WTC11 (cell line): ENCODE data around the gene HHIPL1. TPM values are rescaled to one million over a fixed set of nuclear protein-coding genes. Genes with fewer than 3 reads are reported as not detected.
A peak's percentile ranks its signal among the peaks of the same experiment; 100 is the strongest.

Source experiments
- ATAC-seq: fragments of 200-7000 bp; cut with Tn5 transposase; 2 replicates; pipeline ENCODE4 v1.10.0; 2021; ENCODE audit warnings: mild to moderate bottlenecking, moderate library complexity
- CTCF ChIA-PET: fragments of 300-600 bp; sonication (Branson Sonifier 250); formaldehyde crosslinking; loops from one replicate; lab custom pipeline; 2021; ENCODE audit warnings: antibody characterized with exemption; lab: Charles Lee
- POLR2A ChIA-PET: fragments of 350-600 bp; sonication (Branson Sonifier 250); formaldehyde crosslinking; loops from one replicate; lab custom pipeline; 2021; ENCODE audit warnings: antibody characterized with exemption; lab: Charles Lee
- DNase-seq: peaks from one replicate; pipeline ENCODE4 v3.0.0; 2021; ENCODE audit warnings: low spot score
- H3K27ac Mint-ChIP-seq: 2 replicates; pipeline ENCODE4 v1.8.0; 2021; ENCODE audit warnings: mixed read lengths
- H3K27me3 Mint-ChIP-seq: 2 replicates; pipeline ENCODE4 v1.8.0; 2021; ENCODE audit warnings: low read depth, mild to moderate bottlenecking, moderate library complexity, mixed read lengths
- H3K36me3 Mint-ChIP-seq: 2 replicates; pipeline ENCODE4 v1.8.0; 2021; ENCODE audit warnings: mixed read lengths
- H3K4me1 Mint-ChIP-seq: 2 replicates; pipeline ENCODE4 v1.8.0; 2022; ENCODE audit warnings: mixed read lengths
- H3K4me3 Mint-ChIP-seq: 2 replicates; pipeline ENCODE4 v1.8.0; 2021; ENCODE audit warnings: mild to moderate bottlenecking, moderate library complexity, mixed read lengths
- H3K9me3 Mint-ChIP-seq: 2 replicates; pipeline ENCODE4 v1.8.0; 2021; ENCODE audit warnings: mixed read lengths
- ATF3 ChIP-seq: sonication (generic); formaldehyde crosslinking; conservative IDR thresholded peaks from 2 replicates; pipeline ENCODE4 v1.8.1; 2022; ENCODE audit warnings: mild to moderate bottlenecking, missing genetic modification reagents
- CDX4 ChIP-seq: fragments of 250-450 bp; sonication (Bioruptor Pico); IDR thresholded peaks from 2 replicates; pipeline ENCODE4 v1.9.0; 2021; ENCODE audit warnings: moderate library complexity, mild to moderate bottlenecking, inconsistent platforms, borderline replicate concordance
- ELF4 ChIP-seq: sonication (generic); formaldehyde crosslinking; IDR thresholded peaks from 2 replicates; pipeline ENCODE4 v1.8.1; 2022; ENCODE audit warnings: low read depth, mild to moderate bottlenecking, moderate library complexity, missing genetic modification reagents
- ETV6 ChIP-seq: sonication (generic); formaldehyde crosslinking; IDR thresholded peaks from 2 replicates; pipeline ENCODE4 v1.8.1; 2022; ENCODE audit warnings: mild to moderate bottlenecking, missing genetic modification reagents
- FOXJ3 ChIP-seq: sonication (generic); formaldehyde crosslinking; IDR thresholded peaks from 2 replicates; pipeline ENCODE4 v1.9.0; 2021; ENCODE audit warnings: missing genetic modification reagents, mild to moderate bottlenecking, borderline replicate concordance
- FOXK1 ChIP-seq: sonication (generic); formaldehyde crosslinking; IDR thresholded peaks from 2 replicates; pipeline ENCODE4 v1.8.0; 2022; ENCODE audit warnings: mild to moderate bottlenecking, moderate library complexity, missing genetic modification reagents
- FOXP1 ChIP-seq: sonication (generic); formaldehyde crosslinking; IDR thresholded peaks from 2 replicates; pipeline ENCODE4 v1.8.0; 2022; ENCODE audit warnings: missing genetic modification reagents, mild to moderate bottlenecking, moderate library complexity, borderline replicate concordance
- GTF2I ChIP-seq: fragments of 250-450 bp; sonication (Bioruptor Pico); conservative IDR thresholded peaks from 2 replicates; pipeline ENCODE4 v1.4.0; 2021; ENCODE audit warnings: mild to moderate bottlenecking
- JUN ChIP-seq: sonication (generic); formaldehyde crosslinking; IDR thresholded peaks from 2 replicates; pipeline ENCODE4 v1.8.0; 2023; ENCODE audit warnings: mild to moderate bottlenecking, missing genetic modification reagents
- MXD4 ChIP-seq: fragments of 250-450 bp; sonication (Bioruptor Pico); IDR thresholded peaks from 2 replicates; pipeline ENCODE4 v1.8.0; 2021; ENCODE audit warnings: mild to moderate bottlenecking, moderate library complexity, borderline replicate concordance
- PRDM15 ChIP-seq: sonication (generic); formaldehyde crosslinking; IDR thresholded peaks from 2 replicates; pipeline ENCODE4 v1.8.0; 2022; ENCODE audit warnings: missing genetic modification reagents
- RORB ChIP-seq: fragments of 250-450 bp; sonication (Bioruptor Pico); IDR thresholded peaks from 2 replicates; pipeline ENCODE4 v1.9.0; 2021; ENCODE audit warnings: mild to moderate bottlenecking
- SP1 ChIP-seq: sonication (generic); formaldehyde crosslinking; conservative IDR thresholded peaks from 2 replicates; pipeline ENCODE4 v1.8.1; 2022; ENCODE audit warnings: missing genetic modification reagents
- STAT6 ChIP-seq: sonication (generic); formaldehyde crosslinking; conservative IDR thresholded peaks from 2 replicates; pipeline ENCODE4 v1.8.1; 2023; ENCODE audit warnings: mild to moderate bottlenecking, low read depth, missing genetic modification reagents, moderate library complexity
- USF1 ChIP-seq: sonication (generic); formaldehyde crosslinking; IDR thresholded peaks from 2 replicates; pipeline ENCODE4 v1.8.0; 2022; ENCODE audit warnings: mild to moderate bottlenecking, missing genetic modification reagents
- ZNF232 ChIP-seq: sonication (generic); formaldehyde crosslinking; IDR thresholded peaks from 2 replicates; pipeline ENCODE4 v1.8.0; 2022; ENCODE audit warnings: mild to moderate bottlenecking, missing genetic modification reagents
- ZNF281 ChIP-seq: sonication (generic); formaldehyde crosslinking; IDR thresholded peaks from 2 replicates; pipeline ENCODE4 v1.8.0; 2023; ENCODE audit warnings: mild to moderate bottlenecking, missing genetic modification reagents
- ZNF423 ChIP-seq: fragments of 250-450 bp; sonication (Bioruptor Pico); IDR thresholded peaks from 2 replicates; pipeline ENCODE4 v2.1.2; 2022; ENCODE audit warnings: mild to moderate bottlenecking, moderate library complexity
- ZNF425 ChIP-seq: fragments of 250-450 bp; sonication (Bioruptor Pico); conservative IDR thresholded peaks from 2 replicates; pipeline ENCODE4 v1.9.0; 2021; ENCODE audit warnings: mild to moderate bottlenecking
- ZNF671 ChIP-seq: fragments of 250-450 bp; sonication (Bioruptor Pico); IDR thresholded peaks from 2 replicates; pipeline ENCODE4 v1.8.0; 2021; ENCODE audit warnings: mild to moderate bottlenecking
- total RNA-seq: library from RNA; stranded (reverse); gene quantifications from 3 replicates; pipeline ENCODE4 v1.2.3, GENCODE V29; 2021

Gene HHIPL1
- total RNA-seq, 1 experiment from 2014 or later, result 1.5 TPM

GRCh38 chr14:99627510-99628381, 17.2 kb upstream of the HHIPL1 start (continued):
- no peak for TF ChIP-seq MXD4 (CRISPR knock-in tag)
- TF ChIP-seq RORB (CRISPR knock-in tag), result no peak
- TF ChIP-seq, all 79 proteins: peak for 0

GRCh38 chr14:99628887-99629618, 15.9 kb upstream of the HHIPL1 start:
- H3K36me3 Mint-ChIP-seq, result no peaks in the 10 kb centered on the region
- no peaks in the 10 kb centered on the region for H3K9me3 Mint-ChIP-seq
- H3K4me3 Mint-ChIP-seq, result no peak overlapping the region
- POLR2A ChIA-PET, result interaction anchor here (0.6 kb wide), 1 partner anchor 410 kb away, joined by 3 read pairs; no protein-coding TSS in a partner anchor
- DNase-seq, result peak; percentile 84
- peaks cover 15% of the 10 kb centered on the region for H3K4me1 Mint-ChIP-seq
- no peaks in the 10 kb centered on the region for H3K27me3 Mint-ChIP-seq
- ATAC-seq, result peak; percentile 91
- CTCF ChIA-PET, result interaction anchor here (0.7 to 1.9 kb wide), 15 partner anchors 9 to 129 kb away, joined by 3 to 14 read pairs (median 5); partner anchors contain the start of gene CYP46A1
- no peak overlapping the region for H3K27ac Mint-ChIP-seq
- TF ChIP-seq FOXJ3 (CRISPR knock-in tag) (no peak), ZNF423 (peak; percentile 44; the same call in 1 of the 2 replicates), FOXK1 (CRISPR knock-in tag) (0 out of 2 replicates have a peak, but pooled peaks have one; percentile 35), STAT6 (CRISPR knock-in tag) (no peak), ZNF281 (CRISPR knock-in tag) (no peak), USF1 (CRISPR knock-in tag) (peak; percentile 86), ZNF671 (CRISPR knock-in tag) (no peak), FOXP1 (CRISPR knock-in tag) (0 out of 2 replicates have a peak, but pooled peaks have one; percentile 36), GTF2I (CRISPR knock-in tag) (no peak), ETV6 (CRISPR knock-in tag) (0 out of 2 replicates have a peak, but pooled peaks have one; percentile 44), JUN (no peak), ATF3 (CRISPR knock-in tag) (no peak), ZNF232 (no peak), CDX4 (CRISPR knock-in tag) (no peak), SP1 (CRISPR knock-in tag) (peak; percentile 43), ELF4 (CRISPR knock-in tag) (no peak), PRDM15 (no peak), ZNF425 (no peak)
